ENCODE results near the gene PAN3. TPM values are rescaled to one million over a fixed set of nuclear protein-coding genes. Genes with fewer than 3 reads are reported as not detected.
"Not testable (repeated sequence)": the region's sequence is repeated elsewhere in the genome, so short reads cannot be mapped to it uniquely, and the experiment has no call there.

Gene PAN3
- total RNA-seq, 4 donors from 2014 or later, result 26.2 to 30.4 (median 27.1) TPM

GRCh38 chr13:28094306-28094705 lies 44.0 kb upstream of the PAN3 start:
- H3K27me3 ChIP-seq, result peaks cover 0 to 58% (median 9%) of the 10 kb centered on the region in 4 donors
- H3K27ac ChIP-seq (replicated peaks in 1 of 4), result no peak overlapping the region
- no peaks in the 10 kb centered on the region for H3K4me1 ChIP-seq
- WGBS, result 59% methylated on average over 4 of the region's 4 CpGs
- DNase-seq (ENCODE audit: extremely low spot score), result no peak
- no peaks in the 10 kb centered on the region for H3K9me3 ChIP-seq
- no peak for TF ChIP-seq POLR2AphosphoS5 (IDR thresholded peaks at IDR 0.05)
- no peak for TF ChIP-seq EP300 (IDR thresholded peaks at IDR 0.05)
- TF ChIP-seq POLR2A (IDR thresholded peaks at IDR 0.05; ENCODE audit: low read depth), result no peak
- TF ChIP-seq CTCF (IDR thresholded peaks at IDR 0.05), result no peak
- no peaks in the 10 kb centered on the region for H3K36me3 ChIP-seq
- intact Hi-C loops (cut with DNase I), result no loop called here
- H3K4me3 ChIP-seq, result no peak overlapping the region

- no peak for TF ChIP-seq CTCF (IDR thresholded peaks at IDR 0.05)
- no peak for TF ChIP-seq POLR2AphosphoS5 (IDR thresholded peaks at IDR 0.05)
- TF ChIP-seq POLR2A (IDR thresholded peaks at IDR 0.05; ENCODE audit: low read depth), result no peak
- no peak for TF ChIP-seq EP300 (IDR thresholded peaks at IDR 0.05)
- no peaks in the 10 kb centered on the region for H3K9me3 ChIP-seq
- no peak overlapping the region for H3K4me3 ChIP-seq
- no peaks in the 10 kb centered on the region for H3K36me3 ChIP-seq
- peaks cover 0 to 85% (median 26%) of the 10 kb centered on the region in 4 donors for H3K27me3 ChIP-seq
- no peak for DNase-seq (ENCODE audit: extremely low spot score)
- H3K4me1 ChIP-seq, result peaks cover 10 to 18% (median 16%) of the 10 kb centered on the region in 4 donors
- 52% methylated on average over 3 of the region's 3 CpGs for WGBS
- no peak overlapping the region for H3K27ac ChIP-seq (replicated peaks in 1 of 4)
- intact Hi-C loops (cut with DNase I), result no loop called here
These were observed 40.8 kb upstream of the PAN3 start for GRCh38 chr13:28097503-28097902.

- no peak overlapping the region for H3K27ac ChIP-seq (replicated peaks in 1 of 4)
- TF ChIP-seq CTCF (IDR thresholded peaks at IDR 0.05) (no peak), POLR2A (IDR thresholded peaks at IDR 0.05; ENCODE audit: low read depth) (no peak), EP300 (IDR thresholded peaks at IDR 0.05) (no peak), POLR2AphosphoS5 (IDR thresholded peaks at IDR 0.05) (no peak)
- intact Hi-C loops (cut with DNase I), result no loop called here
- H3K4me3 ChIP-seq, result peak overlapping the region; percentile 43 to 58 (median 50)
- H3K4me1 ChIP-seq, result peaks cover 10 to 18% (median 16%) of the 10 kb centered on the region in 4 donors
- H3K9me3 ChIP-seq, result no peaks in the 10 kb centered on the region
- H3K27me3 ChIP-seq, result peaks cover 0 to 93% (median 26%) of the 10 kb centered on the region in 4 donors
- 18% methylated on average over 35 of the region's 35 CpGs for WGBS
- H3K36me3 ChIP-seq, result no peaks in the 10 kb centered on the region
- no peak for DNase-seq (ENCODE audit: extremely low spot score)
These were observed 38.8 kb upstream of the PAN3 start for GRCh38 chr13:28099396-28100149.

GRCh38 chr13:28100150-28101121 lies 37.9 kb upstream of the PAN3 start, which contains the start of gene FLT3:
TSS of gene FLT3 (minus strand) at chr13:28100576. CDS start at chr13:28100510, 66 bp downstream.
- WGBS, result under 1% methylated on average over 38 of the region's 106 CpGs
- Histone ChIP-seq H3K27me3 (peaks cover 0 to 84% (median 26%) of the 10 kb centered on the region in 4 donors), H3K36me3 (no peaks in the 10 kb centered on the region), H3K4me1 (peaks cover 10 to 18% (median 16%) of the 10 kb centered on the region in 4 donors), H3K4me3 (peak within 1 kb of the TSS; percentile 43 to 58 (median 50)), H3K9me3 (no peaks in the 10 kb centered on the region), H3K27ac (replicated peaks in 1 of 4) (no peak within 1 kb of the TSS)
- intact Hi-C loops (cut with DNase I), result no loop called here
- no peak for DNase-seq (ENCODE audit: extremely low spot score)
- no peak for TF ChIP-seq EP300 (IDR thresholded peaks at IDR 0.05)
- TF ChIP-seq POLR2AphosphoS5 (IDR thresholded peaks at IDR 0.05), result no peak
- TF ChIP-seq CTCF (IDR thresholded peaks at IDR 0.05), result no peak
- TF ChIP-seq POLR2A (IDR thresholded peaks at IDR 0.05; ENCODE audit: low read depth), result no peak

- H3K36me3 ChIP-seq; DNase-seq (ENCODE audit: extremely low spot score); H3K27ac ChIP-seq (replicated peaks in 1 of 4); H3K4me3 ChIP-seq; intact Hi-C loops (cut with DNase I); H3K9me3 ChIP-seq: not testable (repeated sequence)
- Histone ChIP-seq H3K4me1 (peaks cover 10 to 18% (median 16%) of the 10 kb centered on the region in 4 donors), H3K27me3 (peaks cover 0 to 69% (median 26%) of the 10 kb centered on the region in 4 donors)
- 76% methylated on average over 4 of the region's 4 CpGs for WGBS
These were observed 36.5 kb upstream of the PAN3 start for GRCh38 chr13:28101886-28102285.

Data from esophagus muscularis mucosa (tissue), 4 donors.